Panc1 (cell line): ENCODE data around the gene GHRHR.

ENCODE experiments used
- POLR2AphosphoS5 ChIP-seq: IDR thresholded peaks from 2 replicates; pipeline ENCODE4 v1.6.1; 2012; ENCODE audit warnings: mild to moderate bottlenecking, low read depth, low read length, moderate library complexity
- TCF7L2 ChIP-seq: IDR thresholded peaks from 2 replicates; pipeline ENCODE4 v1.6.1; 2011; ENCODE audit warnings: mild to moderate bottlenecking, low read depth, low read length, inconsistent platforms

- TF ChIP-seq POLR2AphosphoS5, result no peak
- TF ChIP-seq TCF7L2, result no peak
These were observed 42.0 kb upstream of the GHRHR start for GRCh38 chr7:30921540-30922401.
